Panc1 (cell line): ENCODE measurements around the gene KIR2DL3. TPM values are rescaled to one million over a fixed set of nuclear protein-coding genes. Genes with fewer than 3 reads are reported as not detected.

Experiments used
- ATAC-seq: fragments of 200-7000 bp; cut with Tn5 transposase; 2 replicates; pipeline ENCODE4 v1.9.1; 2020; ENCODE audit warnings: mild to moderate bottlenecking, moderate library complexity
- BruUV-seq: library from RNA; stranded (reverse); fragments of 400-500 nt; replicated peaks from 2 replicates; lab custom pipeline; 2021; lab: Mats Ljungman, UMichigan
- CTCF ChIA-PET: fragments of 300-600 bp; sonication (Branson Sonifier 250); formaldehyde crosslinking; loops from one replicate; lab custom pipeline; 2022; ENCODE audit warnings: antibody characterized with exemption; lab: Charles Lee
- POLR2A ChIA-PET: fragments of 300-600 bp; sonication (Branson Sonifier 250); formaldehyde crosslinking; loops from one replicate; lab custom pipeline; 2022; ENCODE audit warnings: antibody characterized with exemption; lab: Charles Lee
- DNase-seq: peaks from one replicate; pipeline ENCODE4 v3.0.0-alpha.2; 2010; ENCODE audit warnings: low read depth, low spot score
- H3K27ac ChIP-seq: 2 replicates; pipeline ENCODE4 v1.5.1; 2011; ENCODE audit warnings: mild to moderate bottlenecking, low read length, inconsistent platforms
- H3K27me3 ChIP-seq: fragments of 200-500 bp; sonication (Bioruptor generic); 2 replicates; pipeline ENCODE4 v1.6.0; 2014; ENCODE audit warnings: low read length, inconsistent platforms; ENCODE audit not compliant: control insufficient read depth, insufficient read depth
- H3K36me3 ChIP-seq: fragments of 200-500 bp; sonication (Bioruptor generic); 2 replicates; pipeline ENCODE4 v1.5.1; 2014; ENCODE audit warnings: inconsistent platforms, mild to moderate bottlenecking, low read length, moderate library complexity; ENCODE audit not compliant: control insufficient read depth, insufficient read depth
- H3K4me1 ChIP-seq: 2 replicates; pipeline ENCODE4 v1.5.1; 2011; ENCODE audit warnings: inconsistent platforms, mild to moderate bottlenecking, low read length, moderate library complexity; ENCODE audit not compliant: control insufficient read depth, insufficient read depth
- H3K4me3 ChIP-seq, 2 experiments: 2 replicates each; pipeline ENCODE4 v1.5.1; 2011 to 2012; ENCODE audit warnings: low read depth in 2 of 2, low read length in 2 of 2, mild to moderate bottlenecking in 2 of 2, inconsistent platforms in 1 of 2, moderate library complexity in 1 of 2
- H3K9me3 ChIP-seq: fragments of 200-500 bp; sonication (Bioruptor generic); 2 replicates; pipeline ENCODE4 v1.5.1; 2014; ENCODE audit warnings: low read depth, mild to moderate bottlenecking, inconsistent platforms, low read length, moderate library complexity; ENCODE audit not compliant: control insufficient read depth, insufficient read depth
- POLR2AphosphoS5 ChIP-seq: IDR thresholded peaks from 2 replicates; pipeline ENCODE4 v1.6.1; 2012; ENCODE audit warnings: mild to moderate bottlenecking, low read depth, low read length, moderate library complexity
- SIN3A ChIP-seq: IDR thresholded peaks from 2 replicates; pipeline ENCODE4 v1.6.1; 2012; ENCODE audit warnings: low read depth, mild to moderate bottlenecking, low read length, moderate library complexity, borderline replicate concordance; ENCODE audit not compliant: insufficient read depth
- TCF7L2 ChIP-seq: IDR thresholded peaks from 2 replicates; pipeline ENCODE4 v1.6.1; 2011; ENCODE audit warnings: mild to moderate bottlenecking, low read depth, low read length, inconsistent platforms
- in situ Hi-C: cut with HindIII; loops from 2 replicates; pipeline ENCODE4 v1.10.0; 2016; ENCODE audit warnings: low sequenced_read_pairs, low pct_unique_long_range_greater_than_20kb
- intact Hi-C: fragments of 100-400 bp; cut with micrococcal nuclease; formaldehyde crosslinking; loops from one replicate; pipeline ENCODE4 v1.10.0; 2022; ENCODE audit not compliant: unreplicated experiment
- total RNA-seq: library from RNA; stranded (reverse); gene quantifications from one replicate; pipeline ENCODE4 v1.2.1, GENCODE V29; 2021; ENCODE audit not compliant: unreplicated experiment
- TF ChIP-seq, protein P1 (sequence below), 2 experiments: IDR thresholded peaks; 2 replicates each; pipeline ENCODE4 v1.6.1; 2011 to 2012; ENCODE audit warnings: low read depth in 2 of 2, control low read depth in 1 of 2, low read length in 1 of 2, mild to moderate bottlenecking in 1 of 2, moderate library complexity in 1 of 2; ENCODE audit not compliant: insufficient read depth in 1 of 2
- TF ChIP-seq, protein P2 (sequence below): fragments of 450-650 bp; IDR thresholded peaks from 2 replicates; pipeline ENCODE4 v1.5.1; 2017; ENCODE audit warnings: mild to moderate bottlenecking

The KIR2DL3 gene
- total RNA-seq, 1 experiment from 2014 or later = not detected

DNA sequence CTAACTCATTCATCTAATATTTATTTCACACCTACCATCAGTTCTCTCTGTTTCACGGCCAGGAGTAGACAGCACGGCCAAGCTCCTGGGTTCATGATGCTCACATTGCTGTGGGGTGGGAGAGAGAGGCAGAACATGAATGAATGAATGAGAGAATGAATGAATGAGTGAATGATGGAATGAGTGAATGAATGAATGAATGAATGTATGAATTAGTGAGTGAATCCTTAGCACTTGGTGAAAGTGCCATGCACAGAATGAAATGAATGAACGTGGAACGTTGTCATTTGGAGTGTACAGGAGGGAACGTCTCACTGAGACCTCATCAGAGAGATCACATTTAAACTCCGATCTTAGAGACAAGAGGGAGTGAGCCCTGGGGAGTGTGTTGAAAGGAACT is 53.2 kb downstream of the KIR2DL3 start:
- no peak overlapping the region for H3K4me3 ChIP-seq
- BruUV-seq = no TSS peak
- DNase-seq (no peak), ATAC-seq (no peak)
- H3K4me1 ChIP-seq = no peaks in the 10 kb centered on the region
- ChIA-PET POLR2A (no interaction called here), CTCF (no interaction called here)
- no peak overlapping the region for H3K27ac ChIP-seq
- H3K36me3 ChIP-seq = no peaks in the 10 kb centered on the region
- in situ Hi-C loops (no loop called here), intact Hi-C loops (no loop called here)
- H3K27me3 ChIP-seq = peaks cover 38% of the 10 kb centered on the region
- TF ChIP-seq POLR2AphosphoS5 (no peak), SIN3A (no peak), TCF7L2 (no peak)
- TF ChIP-seq, protein P1, sequence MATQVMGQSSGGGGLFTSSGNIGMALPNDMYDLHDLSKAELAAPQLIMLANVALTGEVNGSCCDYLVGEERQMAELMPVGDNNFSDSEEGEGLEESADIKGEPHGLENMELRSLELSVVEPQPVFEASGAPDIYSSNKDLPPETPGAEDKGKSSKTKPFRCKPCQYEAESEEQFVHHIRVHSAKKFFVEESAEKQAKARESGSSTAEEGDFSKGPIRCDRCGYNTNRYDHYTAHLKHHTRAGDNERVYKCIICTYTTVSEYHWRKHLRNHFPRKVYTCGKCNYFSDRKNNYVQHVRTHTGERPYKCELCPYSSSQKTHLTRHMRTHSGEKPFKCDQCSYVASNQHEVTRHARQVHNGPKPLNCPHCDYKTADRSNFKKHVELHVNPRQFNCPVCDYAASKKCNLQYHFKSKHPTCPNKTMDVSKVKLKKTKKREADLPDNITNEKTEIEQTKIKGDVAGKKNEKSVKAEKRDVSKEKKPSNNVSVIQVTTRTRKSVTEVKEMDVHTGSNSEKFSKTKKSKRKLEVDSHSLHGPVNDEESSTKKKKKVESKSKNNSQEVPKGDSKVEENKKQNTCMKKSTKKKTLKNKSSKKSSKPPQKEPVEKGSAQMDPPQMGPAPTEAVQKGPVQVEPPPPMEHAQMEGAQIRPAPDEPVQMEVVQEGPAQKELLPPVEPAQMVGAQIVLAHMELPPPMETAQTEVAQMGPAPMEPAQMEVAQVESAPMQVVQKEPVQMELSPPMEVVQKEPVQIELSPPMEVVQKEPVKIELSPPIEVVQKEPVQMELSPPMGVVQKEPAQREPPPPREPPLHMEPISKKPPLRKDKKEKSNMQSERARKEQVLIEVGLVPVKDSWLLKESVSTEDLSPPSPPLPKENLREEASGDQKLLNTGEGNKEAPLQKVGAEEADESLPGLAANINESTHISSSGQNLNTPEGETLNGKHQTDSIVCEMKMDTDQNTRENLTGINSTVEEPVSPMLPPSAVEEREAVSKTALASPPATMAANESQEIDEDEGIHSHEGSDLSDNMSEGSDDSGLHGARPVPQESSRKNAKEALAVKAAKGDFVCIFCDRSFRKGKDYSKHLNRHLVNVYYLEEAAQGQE (IDR thresholded peaks at IDR 0.05; ENCODE audit: insufficient read depth in 1 of 2, low read depth in 2 of 2, low read length in 1 of 2) = no peak
- TF ChIP-seq, protein P2, sequence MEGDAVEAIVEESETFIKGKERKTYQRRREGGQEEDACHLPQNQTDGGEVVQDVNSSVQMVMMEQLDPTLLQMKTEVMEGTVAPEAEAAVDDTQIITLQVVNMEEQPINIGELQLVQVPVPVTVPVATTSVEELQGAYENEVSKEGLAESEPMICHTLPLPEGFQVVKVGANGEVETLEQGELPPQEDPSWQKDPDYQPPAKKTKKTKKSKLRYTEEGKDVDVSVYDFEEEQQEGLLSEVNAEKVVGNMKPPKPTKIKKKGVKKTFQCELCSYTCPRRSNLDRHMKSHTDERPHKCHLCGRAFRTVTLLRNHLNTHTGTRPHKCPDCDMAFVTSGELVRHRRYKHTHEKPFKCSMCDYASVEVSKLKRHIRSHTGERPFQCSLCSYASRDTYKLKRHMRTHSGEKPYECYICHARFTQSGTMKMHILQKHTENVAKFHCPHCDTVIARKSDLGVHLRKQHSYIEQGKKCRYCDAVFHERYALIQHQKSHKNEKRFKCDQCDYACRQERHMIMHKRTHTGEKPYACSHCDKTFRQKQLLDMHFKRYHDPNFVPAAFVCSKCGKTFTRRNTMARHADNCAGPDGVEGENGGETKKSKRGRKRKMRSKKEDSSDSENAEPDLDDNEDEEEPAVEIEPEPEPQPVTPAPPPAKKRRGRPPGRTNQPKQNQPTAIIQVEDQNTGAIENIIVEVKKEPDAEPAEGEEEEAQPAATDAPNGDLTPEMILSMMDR = no peak
- H3K9me3 ChIP-seq = no peaks in the 10 kb centered on the region

DNA sequence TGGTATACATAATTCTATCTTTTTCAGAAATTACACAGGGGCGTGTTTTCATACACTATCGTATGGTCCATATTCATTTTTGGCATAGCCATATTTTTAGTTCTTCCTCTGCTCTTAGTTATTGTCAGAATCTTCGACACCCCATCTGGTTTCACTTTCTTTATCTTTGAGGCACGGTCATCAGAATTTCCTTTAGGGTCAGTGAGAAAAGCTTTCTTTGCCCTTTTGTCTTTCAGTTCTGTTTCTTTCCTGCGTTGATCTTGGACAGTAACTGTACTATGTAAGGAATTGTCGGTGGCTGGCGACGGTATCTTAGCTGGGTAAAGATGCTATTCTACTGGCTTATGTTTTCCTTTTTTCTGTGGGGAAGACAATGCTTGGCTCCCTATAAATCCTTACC is 54.5 kb downstream of the KIR2DL3 start:
- in situ Hi-C loops = no loop called here
- Histone ChIP-seq H3K27me3 (peaks cover 43% of the 10 kb centered on the region), H3K27ac (no peak overlapping the region), H3K4me3 (peak overlapping the region; percentile 17 to 43), H3K36me3 (no peaks in the 10 kb centered on the region), H3K9me3 (no peaks in the 10 kb centered on the region), H3K4me1 (no peaks in the 10 kb centered on the region)
- POLR2A ChIA-PET = interaction anchor here (0.6 kb wide), 1 partner anchor 291 kb away, joined by 3 read pairs; no protein-coding TSS in a partner anchor
- DNase-seq (no peak), ATAC-seq (peak; percentile 45; the same call in 1 of the 2 replicates)
- intact Hi-C loops = no loop called here
- TF ChIP-seq, protein P2 = no peak
- TF ChIP-seq SIN3A (no peak), POLR2AphosphoS5 (no peak), TCF7L2 (no peak)
- TF ChIP-seq, protein P1 (IDR thresholded peaks at IDR 0.05; ENCODE audit: insufficient read depth in 1 of 2, low read depth in 2 of 2, low read length in 1 of 2) = no peak
- CTCF ChIA-PET = no interaction called here
- no TSS peak for BruUV-seq
